ENCODE data around the gene CAPRIN1. TPM values are rescaled to one million over a fixed set of nuclear protein-coding genes. Genes with fewer than 3 reads are reported as not detected.

Gene CAPRIN1
- total RNA-seq, 2 experiments from 2014 or later = 202 to 221 TPM

GRCh38 chr11:34140149-34140548 lies 88.6 kb downstream of the CAPRIN1 start:
- POLR2A ChIA-PET = no interaction called here
- Mint-ChIP-seq H3K4me3 (no peak overlapping the region), H3K36me3 (ENCODE audit: low read depth) (peaks cover 52% of the 10 kb centered on the region), H3K27ac (no peak overlapping the region), H3K9me3 (no peaks in the 10 kb centered on the region), H3K27me3 (no peaks in the 10 kb centered on the region), H3K4me1 (peaks cover under 1% of the 10 kb centered on the region)
- no peak for DNase-seq
- CTCF ChIA-PET = interaction anchor here (1.0 to 3.9 kb wide), 3 partner anchors 12 to 38 kb away, joined by 3 to 17 read pairs (median 3); no protein-coding TSS in a partner anchor

- H3K4me1 Mint-ChIP-seq = no peaks in the 10 kb centered on the region
- H3K27me3 Mint-ChIP-seq = no peaks in the 10 kb centered on the region
- H3K4me3 Mint-ChIP-seq = no peak overlapping the region
- ChIA-PET CTCF (interaction anchor here (3.9 kb wide), 1 partner anchor 9 kb away, joined by 17 read pairs; no protein-coding TSS in a partner anchor), POLR2A (no interaction called here)
- no peak overlapping the region for H3K27ac Mint-ChIP-seq
- no peaks in the 10 kb centered on the region for H3K9me3 Mint-ChIP-seq
- peaks cover 52% of the 10 kb centered on the region for H3K36me3 Mint-ChIP-seq (ENCODE audit: low read depth)
- DNase-seq = no peak
Observed at GRCh38 chr11:34143048-34143447, 91.5 kb downstream of the CAPRIN1 start.

- Mint-ChIP-seq H3K4me3 (no peak overlapping the region), H3K9me3 (no peaks in the 10 kb centered on the region), H3K27me3 (no peaks in the 10 kb centered on the region), H3K4me1 (no peaks in the 10 kb centered on the region), H3K36me3 (ENCODE audit: low read depth) (peaks cover 46% of the 10 kb centered on the region), H3K27ac (no peak overlapping the region)
- POLR2A ChIA-PET = no interaction called here
- DNase-seq = no peak
- CTCF ChIA-PET = interaction anchor here (1.0 to 1.7 kb wide), 2 partner anchors 10 kb away, joined by 3 read pairs; no protein-coding TSS in a partner anchor
Observed at GRCh38 chr11:34145073-34145472, 93.5 kb downstream of the CAPRIN1 start.

- no peaks in the 10 kb centered on the region for H3K4me1 Mint-ChIP-seq
Observed at GRCh38 chr11:34145847-34146381, 94.4 kb downstream of the CAPRIN1 start.

DNA sequence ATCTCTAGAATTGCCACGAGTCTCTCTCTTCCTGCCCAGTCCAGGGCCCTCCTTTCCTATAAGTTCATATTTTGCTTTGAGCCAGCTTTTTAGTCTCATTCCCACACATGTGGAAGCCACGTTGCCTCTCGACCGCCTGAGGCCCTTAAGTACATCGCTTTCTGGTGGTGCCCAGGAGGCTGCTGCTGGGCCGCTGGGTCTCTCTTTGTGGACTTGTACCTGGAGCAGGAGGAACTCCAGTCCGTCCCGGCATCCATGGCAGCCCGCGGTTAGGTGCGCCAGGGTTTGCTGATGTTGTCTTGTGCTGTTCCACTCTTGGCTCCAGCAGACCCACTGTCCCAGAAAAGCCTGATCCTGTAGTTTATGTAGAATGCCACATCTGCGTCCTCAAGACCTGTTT lies 94.9 kb downstream of the CAPRIN1 start:
- no peak for DNase-seq
- H3K4me3 Mint-ChIP-seq = no peak overlapping the region
- no peaks in the 10 kb centered on the region for H3K9me3 Mint-ChIP-seq
- POLR2A ChIA-PET = no interaction called here
- H3K4me1 Mint-ChIP-seq = no peaks in the 10 kb centered on the region
- no peaks in the 10 kb centered on the region for H3K27me3 Mint-ChIP-seq
- peaks cover 41% of the 10 kb centered on the region for H3K36me3 Mint-ChIP-seq (ENCODE audit: low read depth)
- CTCF ChIA-PET = interaction anchor here (0.6 to 1.4 kb wide), 4 partner anchors 10 to 87 kb away, joined by 3 read pairs; no protein-coding TSS in a partner anchor
- H3K27ac Mint-ChIP-seq = no peak overlapping the region

More at GRCh38 chr11:34145847-34146381, 94.4 kb downstream of the CAPRIN1 start:
- Mint-ChIP-seq H3K4me3 (no peak overlapping the region), H3K27ac (no peak overlapping the region), H3K9me3 (no peaks in the 10 kb centered on the region), H3K36me3 (ENCODE audit: low read depth) (peaks cover 42% of the 10 kb centered on the region), H3K27me3 (no peaks in the 10 kb centered on the region)
- ChIA-PET POLR2A (no interaction called here), CTCF (interaction anchor here (0.8 to 1.7 kb wide), 2 partner anchors 9 to 33 kb away, joined by 3 read pairs; no protein-coding TSS in a partner anchor)
- DNase-seq = no peak

DNA sequence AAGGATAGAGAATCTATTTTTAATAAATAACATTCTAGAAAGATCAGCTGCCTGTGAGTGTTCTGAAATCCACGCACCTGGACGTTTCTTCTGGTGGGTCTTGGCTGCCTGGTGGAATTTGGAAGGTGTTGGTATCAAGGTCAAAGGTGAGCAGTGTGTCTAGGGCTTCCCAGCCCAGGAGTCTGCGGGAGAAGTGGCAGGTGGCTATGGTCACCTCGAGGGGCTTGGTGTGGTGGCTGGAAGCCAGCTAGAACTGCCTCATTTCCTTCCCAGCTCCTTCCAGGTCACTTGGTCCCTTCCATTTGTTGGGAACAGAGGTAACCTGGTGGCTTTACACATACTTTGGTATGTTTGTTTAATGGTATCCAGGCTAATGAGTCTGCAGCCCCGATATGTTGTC lies 95.3 kb downstream of the CAPRIN1 start:
- H3K4me1 Mint-ChIP-seq = no peaks in the 10 kb centered on the region
- CTCF ChIA-PET = interaction anchor here (0.6 to 1.4 kb wide), 4 partner anchors 11 to 87 kb away, joined by 3 read pairs; no protein-coding TSS in a partner anchor
- H3K4me3 Mint-ChIP-seq = no peak overlapping the region
- peaks cover 38% of the 10 kb centered on the region for H3K36me3 Mint-ChIP-seq (ENCODE audit: low read depth)
- POLR2A ChIA-PET = no interaction called here
- DNase-seq = no peak
- no peaks in the 10 kb centered on the region for H3K27me3 Mint-ChIP-seq
- peak overlapping the region; percentile 31 for H3K27ac Mint-ChIP-seq
- H3K9me3 Mint-ChIP-seq = no peaks in the 10 kb centered on the region

DNA sequence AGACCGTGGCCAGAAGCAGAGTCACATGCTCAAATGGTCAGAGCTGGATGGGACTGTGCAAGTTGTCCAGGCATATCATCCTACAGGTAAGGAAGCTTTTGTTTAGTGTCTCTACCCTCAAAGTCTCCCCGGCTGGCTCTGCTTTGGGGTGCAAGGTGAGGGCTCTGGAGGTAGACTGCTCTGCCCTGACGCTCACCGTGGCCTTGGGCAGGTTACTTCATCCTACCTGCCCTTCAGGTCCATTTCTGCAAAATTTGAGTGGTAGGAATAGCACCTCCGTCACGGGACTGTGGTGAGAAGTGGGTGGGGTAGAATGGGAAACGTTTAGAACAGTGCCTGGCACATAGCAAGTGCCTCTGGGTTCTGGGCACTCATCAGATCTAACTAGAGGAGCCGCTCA lies 96.0 kb downstream of the CAPRIN1 start:
- POLR2A ChIA-PET = no interaction called here

DNA sequence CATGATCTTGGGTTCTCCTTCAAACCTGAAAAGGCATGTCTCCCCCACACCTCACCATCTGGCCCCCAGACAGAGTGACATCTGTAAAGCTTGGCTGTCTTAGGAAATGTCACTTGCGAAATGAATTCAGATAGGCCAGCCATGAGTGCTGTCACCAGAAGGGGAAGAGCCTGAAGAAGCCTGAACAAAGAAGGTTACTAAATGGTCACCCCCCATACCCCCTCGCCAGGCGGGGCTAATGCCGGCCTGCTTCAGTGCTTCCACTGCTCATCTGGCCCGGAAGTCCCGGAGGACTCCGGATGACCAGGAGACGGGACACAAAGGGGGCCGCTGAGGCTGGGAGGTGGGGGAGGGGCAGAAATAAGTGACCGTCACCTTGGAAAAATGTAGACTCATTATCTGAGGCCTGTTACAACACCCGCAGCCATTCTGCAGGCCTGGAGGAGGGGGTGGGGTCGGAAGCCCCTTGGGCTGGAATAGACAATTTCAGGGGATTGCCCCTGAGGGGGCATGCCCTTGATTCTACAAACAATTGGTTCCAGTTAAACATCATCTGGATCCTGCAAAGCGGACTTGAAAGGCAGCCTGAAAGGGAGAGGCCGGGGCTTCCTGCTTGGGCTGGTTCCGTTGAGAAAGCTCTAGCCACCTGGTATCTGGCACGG lies 97.1 kb downstream of the CAPRIN1 start:
- CTCF ChIA-PET = no interaction called here
- Mint-ChIP-seq H3K27me3 (no peaks in the 10 kb centered on the region), H3K4me1 (peaks cover 5% of the 10 kb centered on the region), H3K27ac (no peak overlapping the region), H3K9me3 (no peaks in the 10 kb centered on the region), H3K36me3 (ENCODE audit: low read depth) (peaks cover 30% of the 10 kb centered on the region), H3K4me3 (no peak overlapping the region)
- POLR2A ChIA-PET = no interaction called here
- no peak for DNase-seq

More for the DNA sequence above, 96.0 kb downstream of the CAPRIN1 start:
- CTCF ChIA-PET = interaction anchor here (1.1 to 1.4 kb wide), 3 partner anchors 10 to 88 kb away, joined by 3 read pairs; no protein-coding TSS in a partner anchor
- DNase-seq = no peak
- H3K27me3 Mint-ChIP-seq = no peaks in the 10 kb centered on the region
- peaks cover 34% of the 10 kb centered on the region for H3K36me3 Mint-ChIP-seq (ENCODE audit: low read depth)
- H3K27ac Mint-ChIP-seq = no peak overlapping the region
- H3K4me3 Mint-ChIP-seq = no peak overlapping the region
- no peaks in the 10 kb centered on the region for H3K4me1 Mint-ChIP-seq
- no peaks in the 10 kb centered on the region for H3K9me3 Mint-ChIP-seq

GRCh38 chr11:34149274-34149673 lies 97.7 kb downstream of the CAPRIN1 start:
- no peaks in the 10 kb centered on the region for H3K27me3 Mint-ChIP-seq
- H3K4me3 Mint-ChIP-seq = no peak overlapping the region

GRCh38 chr11:34149786-34150185 lies 98.3 kb downstream of the CAPRIN1 start:
- H3K36me3 Mint-ChIP-seq (ENCODE audit: low read depth) = peaks cover 24% of the 10 kb centered on the region
- no peaks in the 10 kb centered on the region for H3K9me3 Mint-ChIP-seq
- H3K4me3 Mint-ChIP-seq = no peak overlapping the region
- DNase-seq = no peak
- POLR2A ChIA-PET = no interaction called here
- CTCF ChIA-PET = interaction anchor here (0.8 to 1.5 kb wide), 2 partner anchors 9 to 57 kb away, joined by 3 to 5 read pairs; no protein-coding TSS in a partner anchor
- H3K4me1 Mint-ChIP-seq = peaks cover 6% of the 10 kb centered on the region
- H3K27me3 Mint-ChIP-seq = no peaks in the 10 kb centered on the region
- H3K27ac Mint-ChIP-seq = no peak overlapping the region

More at GRCh38 chr11:34149274-34149673, 97.7 kb downstream of the CAPRIN1 start:
- peaks cover 6% of the 10 kb centered on the region for H3K4me1 Mint-ChIP-seq
- POLR2A ChIA-PET = no interaction called here
- H3K27ac Mint-ChIP-seq = no peak overlapping the region
- CTCF ChIA-PET = no interaction called here
- peaks cover 29% of the 10 kb centered on the region for H3K36me3 Mint-ChIP-seq (ENCODE audit: low read depth)
- DNase-seq = no peak
- no peaks in the 10 kb centered on the region for H3K9me3 Mint-ChIP-seq

DNA sequence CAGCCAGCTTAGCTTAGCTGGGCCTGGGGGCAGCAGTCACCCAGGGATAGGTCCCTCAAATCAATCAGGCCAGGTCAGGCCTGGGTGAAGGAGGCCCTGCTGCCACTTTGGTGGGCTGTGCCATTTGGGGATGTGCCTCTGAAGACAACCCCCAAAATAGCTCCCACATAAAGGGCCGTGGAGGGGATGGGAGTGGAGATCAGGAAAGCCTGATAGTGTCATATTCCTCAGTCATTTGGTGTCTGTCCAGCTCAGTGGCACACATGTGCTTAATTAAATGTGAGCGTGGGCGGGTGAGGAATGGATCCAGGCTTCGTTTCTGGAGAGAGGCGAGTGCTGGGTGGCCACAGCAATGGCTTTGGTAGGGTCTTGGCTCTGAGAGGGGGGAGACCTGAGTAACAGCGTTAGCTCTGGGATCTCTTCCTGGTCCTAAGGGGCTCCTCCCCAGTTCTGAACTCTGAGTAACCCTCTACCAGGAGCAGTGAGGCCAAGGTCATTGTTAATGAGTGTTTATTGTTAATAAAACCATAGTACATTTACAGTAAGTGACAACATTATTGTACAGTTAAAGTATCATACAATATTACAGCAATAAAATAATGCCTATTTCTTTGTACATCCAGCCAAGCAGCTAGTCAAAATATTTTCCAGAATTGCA lies 99.1 kb downstream of the CAPRIN1 start:
- no peak for DNase-seq
- no peaks in the 10 kb centered on the region for H3K9me3 Mint-ChIP-seq

More for the DNA sequence above, 99.1 kb downstream of the CAPRIN1 start:
- POLR2A ChIA-PET = no interaction called here
- Mint-ChIP-seq H3K27me3 (no peaks in the 10 kb centered on the region), H3K36me3 (ENCODE audit: low read depth) (peaks cover 18% of the 10 kb centered on the region), H3K27ac (no peak overlapping the region), H3K4me1 (peaks cover 6% of the 10 kb centered on the region), H3K4me3 (no peak overlapping the region)
- CTCF ChIA-PET = interaction anchor here (0.5 to 3.7 kb wide), 5 partner anchors 8 to 327 kb away, joined by 3 to 17 read pairs (median 5); partner anchors contain the start of gene ABTB2

All from activated CD4-positive, alpha-beta T cell treated with anti-CD3 and anti-CD28 coated beads, Interleukin-2, amount 10 ng/mL, durations not matched to agents 7 days and 5 days (primary cell).